Neural cell (in vitro differentiated cells): ENCODE data around the gene BAHD1.

Experiments used
- EZH2 ChIP-seq: fragments of 200-600, 300-800 bp; shearing (Covaris generic), sonication (generic); IDR thresholded peaks from 2 replicates; pipeline ENCODE4 v1.6.1; 2014; ENCODE audit warnings: antibody characterized with exemption, low read length, borderline replicate concordance, mild to moderate bottlenecking; ENCODE audit not compliant: insufficient read depth, poor library complexity, severe bottlenecking
- MXI1 ChIP-seq: fragments of 450-650 bp; conservative IDR thresholded peaks from 2 replicates; pipeline ENCODE4 v1.6.1; 2014; ENCODE audit warnings: antibody characterized with exemption, mild to moderate bottlenecking; ENCODE audit not compliant: poor library complexity, severe bottlenecking
- POLR2AphosphoS5 ChIP-seq: IDR thresholded peaks from 2 replicates; pipeline ENCODE4 v1.6.1; 2012
- RAD21 ChIP-seq: fragments of 450-650 bp; conservative IDR thresholded peaks from 2 replicates; pipeline ENCODE4 v1.6.1; 2014; ENCODE audit warnings: antibody characterized with exemption, mild to moderate bottlenecking, moderate library complexity
- TF ChIP-seq, protein P1 (sequence below): fragments of 450-650 bp; IDR thresholded peaks from 2 replicates; pipeline ENCODE4 v1.5.1; 2014; ENCODE audit warnings: antibody characterized with exemption, mild to moderate bottlenecking, moderate library complexity; ENCODE audit not compliant: poor library complexity, severe bottlenecking
- TF ChIP-seq, protein P2 (sequence below): IDR thresholded peaks from 2 replicates; pipeline ENCODE4 v1.6.1; 2012; ENCODE audit warnings: borderline replicate concordance

DNA sequence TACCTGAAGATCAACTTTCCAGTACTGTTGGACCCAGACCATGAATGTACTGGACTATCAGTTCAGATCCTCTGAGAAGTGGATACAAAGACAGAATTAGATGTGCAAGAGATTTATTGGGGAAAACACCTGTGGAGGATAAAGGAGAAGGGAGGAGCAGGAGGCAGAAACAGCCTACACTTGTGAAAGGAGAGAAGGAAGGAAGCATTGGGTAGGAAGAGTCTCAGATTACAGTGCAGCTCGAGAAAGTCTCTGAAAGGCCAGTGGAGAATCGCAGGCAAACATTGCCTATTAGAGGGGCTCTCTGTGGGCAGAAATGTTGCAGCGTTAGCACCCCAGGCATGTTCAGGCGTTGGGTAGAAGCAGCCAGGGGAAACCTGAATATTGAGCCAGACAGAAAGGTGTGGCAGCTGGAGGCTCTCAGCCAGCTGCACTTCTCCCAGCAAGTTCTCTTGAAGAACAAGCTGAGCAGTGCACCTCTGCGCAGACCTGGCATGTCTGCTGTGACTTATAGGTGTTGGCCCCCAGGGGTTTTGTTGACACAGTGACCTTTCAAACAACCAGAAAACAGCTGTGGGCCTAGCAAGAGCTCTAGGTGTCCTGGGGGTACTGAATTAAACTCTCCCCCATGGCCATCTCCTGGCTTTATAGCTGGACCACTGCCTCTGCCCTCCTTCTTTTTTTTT lies 37.0 kb downstream of the BAHD1 start:
- TF ChIP-seq, protein P1, sequence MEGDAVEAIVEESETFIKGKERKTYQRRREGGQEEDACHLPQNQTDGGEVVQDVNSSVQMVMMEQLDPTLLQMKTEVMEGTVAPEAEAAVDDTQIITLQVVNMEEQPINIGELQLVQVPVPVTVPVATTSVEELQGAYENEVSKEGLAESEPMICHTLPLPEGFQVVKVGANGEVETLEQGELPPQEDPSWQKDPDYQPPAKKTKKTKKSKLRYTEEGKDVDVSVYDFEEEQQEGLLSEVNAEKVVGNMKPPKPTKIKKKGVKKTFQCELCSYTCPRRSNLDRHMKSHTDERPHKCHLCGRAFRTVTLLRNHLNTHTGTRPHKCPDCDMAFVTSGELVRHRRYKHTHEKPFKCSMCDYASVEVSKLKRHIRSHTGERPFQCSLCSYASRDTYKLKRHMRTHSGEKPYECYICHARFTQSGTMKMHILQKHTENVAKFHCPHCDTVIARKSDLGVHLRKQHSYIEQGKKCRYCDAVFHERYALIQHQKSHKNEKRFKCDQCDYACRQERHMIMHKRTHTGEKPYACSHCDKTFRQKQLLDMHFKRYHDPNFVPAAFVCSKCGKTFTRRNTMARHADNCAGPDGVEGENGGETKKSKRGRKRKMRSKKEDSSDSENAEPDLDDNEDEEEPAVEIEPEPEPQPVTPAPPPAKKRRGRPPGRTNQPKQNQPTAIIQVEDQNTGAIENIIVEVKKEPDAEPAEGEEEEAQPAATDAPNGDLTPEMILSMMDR = no peak
- TF ChIP-seq POLR2AphosphoS5 (no peak), EZH2 (no peak), RAD21 (no peak), MXI1 (no peak)
- TF ChIP-seq, protein P2, sequence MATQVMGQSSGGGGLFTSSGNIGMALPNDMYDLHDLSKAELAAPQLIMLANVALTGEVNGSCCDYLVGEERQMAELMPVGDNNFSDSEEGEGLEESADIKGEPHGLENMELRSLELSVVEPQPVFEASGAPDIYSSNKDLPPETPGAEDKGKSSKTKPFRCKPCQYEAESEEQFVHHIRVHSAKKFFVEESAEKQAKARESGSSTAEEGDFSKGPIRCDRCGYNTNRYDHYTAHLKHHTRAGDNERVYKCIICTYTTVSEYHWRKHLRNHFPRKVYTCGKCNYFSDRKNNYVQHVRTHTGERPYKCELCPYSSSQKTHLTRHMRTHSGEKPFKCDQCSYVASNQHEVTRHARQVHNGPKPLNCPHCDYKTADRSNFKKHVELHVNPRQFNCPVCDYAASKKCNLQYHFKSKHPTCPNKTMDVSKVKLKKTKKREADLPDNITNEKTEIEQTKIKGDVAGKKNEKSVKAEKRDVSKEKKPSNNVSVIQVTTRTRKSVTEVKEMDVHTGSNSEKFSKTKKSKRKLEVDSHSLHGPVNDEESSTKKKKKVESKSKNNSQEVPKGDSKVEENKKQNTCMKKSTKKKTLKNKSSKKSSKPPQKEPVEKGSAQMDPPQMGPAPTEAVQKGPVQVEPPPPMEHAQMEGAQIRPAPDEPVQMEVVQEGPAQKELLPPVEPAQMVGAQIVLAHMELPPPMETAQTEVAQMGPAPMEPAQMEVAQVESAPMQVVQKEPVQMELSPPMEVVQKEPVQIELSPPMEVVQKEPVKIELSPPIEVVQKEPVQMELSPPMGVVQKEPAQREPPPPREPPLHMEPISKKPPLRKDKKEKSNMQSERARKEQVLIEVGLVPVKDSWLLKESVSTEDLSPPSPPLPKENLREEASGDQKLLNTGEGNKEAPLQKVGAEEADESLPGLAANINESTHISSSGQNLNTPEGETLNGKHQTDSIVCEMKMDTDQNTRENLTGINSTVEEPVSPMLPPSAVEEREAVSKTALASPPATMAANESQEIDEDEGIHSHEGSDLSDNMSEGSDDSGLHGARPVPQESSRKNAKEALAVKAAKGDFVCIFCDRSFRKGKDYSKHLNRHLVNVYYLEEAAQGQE = no peak
